ENCODE measurements around the gene KRT40. TPM values are rescaled to one million over a fixed set of nuclear protein-coding genes. Genes with fewer than 3 reads are reported as not detected.

The KRT40 gene
- total and polyA plus RNA-seq, 4 experiments from 2014 or later: not detected

DNA sequence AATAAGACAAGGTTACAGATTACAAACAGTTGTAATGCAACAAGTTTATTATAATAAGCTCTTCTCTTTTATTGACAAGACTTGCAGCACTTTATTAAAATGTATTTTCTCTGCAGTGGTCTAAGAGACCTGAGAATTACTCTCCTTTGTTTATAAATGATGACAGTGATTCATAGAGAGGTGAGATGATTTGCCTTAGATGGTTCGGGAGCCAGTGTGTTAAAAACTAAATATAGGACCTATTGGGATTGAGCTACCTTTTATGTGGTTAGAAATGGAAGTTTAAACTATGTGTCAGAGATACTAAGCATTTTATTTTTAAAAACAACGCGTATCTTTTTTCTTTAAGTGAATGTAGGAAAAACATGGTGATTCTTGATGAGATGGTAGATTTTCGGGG is 12.7 kb upstream of the KRT40 start:
- ChIA-PET POLR2A (ENCODE audit: partially characterized antibody) (no interaction called here), CTCF (ENCODE audit: partially characterized antibody) (interaction anchor here (0.6 to 1.2 kb wide), 2 partner anchors 24 to 33 kb away, joined by 3 to 4 read pairs; no protein-coding TSS in a partner anchor)
- H3K4me1 Mint-ChIP-seq: peaks cover 0 to 1% (median 0%) of the 10 kb centered on the region in 4 donors
- H3K4me3 Mint-ChIP-seq: no peak overlapping the region
- H3K9me3 Mint-ChIP-seq: peaks cover 0 to 2% (median 0%) of the 10 kb centered on the region in 8 donors
- no peaks in the 10 kb centered on the region for H3K36me3 ChIP-seq (ENCODE audit: insufficient read depth, low read length)
- no peak overlapping the region for H3K27ac ChIP-seq (ENCODE audit: low read depth, low read length)
- H3K27me3 ChIP-seq (ENCODE audit: insufficient read depth, low read length): peaks cover 5% of the 10 kb centered on the region
- intact Hi-C loops (cut with micrococcal nuclease): no loop called here
- no peak for DNase-seq
- H3K36me3 Mint-ChIP-seq: no peaks in the 10 kb centered on the region
- no peak overlapping the region for H3K27ac Mint-ChIP-seq
- no peak overlapping the region for H3K4me3 ChIP-seq (ENCODE audit: low read length in 2 of 2)
- H3K4me1 ChIP-seq (ENCODE audit: insufficient read depth, low read length): no peaks in the 10 kb centered on the region
- no peaks in the 10 kb centered on the region for H3K9me3 ChIP-seq (ENCODE audit: control insufficient read depth in 1 of 2, low read length in 2 of 2)
- H3K27me3 Mint-ChIP-seq: peaks cover 46 to 49% of the 10 kb centered on the region in 2 donors

DNA sequence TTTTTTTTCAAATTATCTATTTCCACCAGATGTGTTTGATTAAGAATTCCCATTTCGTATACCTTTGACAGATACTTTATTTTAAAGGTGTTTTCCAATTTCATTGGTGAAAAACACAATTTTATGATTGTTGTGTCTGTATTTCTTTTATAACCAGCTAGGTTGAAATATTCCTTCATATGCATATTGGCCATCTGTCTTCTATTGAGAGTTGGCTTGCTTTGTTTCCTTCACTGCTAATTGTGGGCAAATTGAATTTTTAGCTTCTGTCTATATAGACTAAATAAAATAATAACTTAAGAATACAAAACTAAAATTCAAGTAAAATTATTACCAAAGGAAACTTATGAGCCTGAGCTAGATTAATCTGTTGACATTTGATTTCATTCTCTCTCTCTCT is 11.0 kb upstream of the KRT40 start:
- intact Hi-C loops (cut with micrococcal nuclease): no loop called here
- H3K27me3 ChIP-seq (ENCODE audit: insufficient read depth, low read length): peaks cover 5% of the 10 kb centered on the region
- CTCF ChIA-PET (ENCODE audit: partially characterized antibody): interaction anchor here (1.4 kb wide), 1 partner anchor 554 kb away, joined by 3 read pairs; no protein-coding TSS in a partner anchor

DNA sequence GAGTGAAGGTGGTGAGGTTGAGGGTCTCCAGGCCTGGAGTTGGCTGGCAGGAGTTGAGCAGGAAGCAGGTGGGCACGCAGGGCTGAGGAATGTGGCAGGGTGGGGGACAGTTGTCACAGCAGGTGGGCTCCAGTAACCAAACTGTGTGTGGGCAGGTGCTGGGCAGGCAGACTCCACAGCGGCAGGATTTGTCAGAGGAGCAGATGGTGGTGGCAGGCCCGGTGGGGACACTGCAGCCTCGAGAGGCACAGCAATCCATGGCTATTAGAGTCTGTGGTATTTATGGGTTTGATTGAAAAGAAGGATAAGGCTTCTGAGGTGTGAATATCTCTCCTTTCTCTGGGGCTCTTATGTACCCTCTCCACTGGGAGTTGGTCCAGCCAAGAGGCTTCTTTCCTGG is 9.7 kb upstream of the KRT40 start, which contains the start of gene KRTAP3-3:
Gene KRTAP3-3, minus strand, starts transcription at position 326 of the 400 bp plus-strand sequence. Its CDS starts 67 bp downstream, at position 259.
- no peak for DNase-seq
- Mint-ChIP-seq H3K36me3 (no peaks in the 10 kb centered on the region), H3K4me3 (no peak within 1 kb of the TSS), H3K27me3 (peaks cover 36 to 45% of the 10 kb centered on the region in 2 donors), H3K9me3 (peaks cover 0 to 2% (median 0%) of the 10 kb centered on the region in 8 donors), H3K27ac (peak within 1 kb of the TSS in 1 of 7 donors; percentile 13), H3K4me1 (peaks cover 0 to 1% (median 0%) of the 10 kb centered on the region in 4 donors)
- no peaks in the 10 kb centered on the region for H3K4me1 ChIP-seq (ENCODE audit: insufficient read depth, low read length)
- CTCF ChIA-PET (ENCODE audit: partially characterized antibody): no interaction called here
- no peak within 1 kb of the TSS for H3K27ac ChIP-seq (ENCODE audit: low read depth, low read length)
- intact Hi-C loops (cut with micrococcal nuclease): no loop called here
- POLR2A ChIA-PET (ENCODE audit: partially characterized antibody): no interaction called here
- no peak within 1 kb of the TSS for H3K4me3 ChIP-seq (ENCODE audit: low read length in 2 of 2)
- H3K27me3 ChIP-seq (ENCODE audit: insufficient read depth, low read length): peaks cover 5% of the 10 kb centered on the region
- H3K9me3 ChIP-seq (ENCODE audit: control insufficient read depth in 1 of 2, low read length in 2 of 2): no peaks in the 10 kb centered on the region
- no peaks in the 10 kb centered on the region for H3K36me3 ChIP-seq (ENCODE audit: insufficient read depth, low read length)

More for the DNA sequence above, 11.0 kb upstream of the KRT40 start:
- peak overlapping the region in 1 of 8 donors; percentile 33 for H3K4me3 Mint-ChIP-seq
- no peak overlapping the region for H3K27ac Mint-ChIP-seq
- DNase-seq: no peak
- H3K9me3 Mint-ChIP-seq: peaks cover 0 to 2% (median 0%) of the 10 kb centered on the region in 8 donors
- H3K27me3 Mint-ChIP-seq: peaks cover 43 to 53% of the 10 kb centered on the region in 2 donors
- Histone ChIP-seq H3K4me1 (ENCODE audit: insufficient read depth, low read length) (no peaks in the 10 kb centered on the region), H3K36me3 (ENCODE audit: insufficient read depth, low read length) (no peaks in the 10 kb centered on the region), H3K27ac (ENCODE audit: low read depth, low read length) (no peak overlapping the region), H3K9me3 (ENCODE audit: control insufficient read depth in 1 of 2, low read length in 2 of 2) (no peaks in the 10 kb centered on the region), H3K4me3 (ENCODE audit: low read length in 2 of 2) (no peak overlapping the region)
- H3K36me3 Mint-ChIP-seq: no peaks in the 10 kb centered on the region
- POLR2A ChIA-PET (ENCODE audit: partially characterized antibody): interaction anchor here (0.7 kb wide), 1 partner anchor 11 kb away, joined by 3 read pairs; no protein-coding TSS in a partner anchor
- H3K4me1 Mint-ChIP-seq: peaks cover 0 to 1% (median 0%) of the 10 kb centered on the region in 4 donors

GRCh38 chr17:40993084-40993483 is 9.0 kb upstream of the KRT40 start:
- Histone ChIP-seq H3K27me3 (ENCODE audit: insufficient read depth, low read length) (peaks cover 5% of the 10 kb centered on the region), H3K27ac (ENCODE audit: low read depth, low read length) (no peak overlapping the region), H3K4me1 (ENCODE audit: insufficient read depth, low read length) (no peaks in the 10 kb centered on the region), H3K4me3 (ENCODE audit: low read length in 2 of 2) (no peak overlapping the region), H3K9me3 (ENCODE audit: control insufficient read depth in 1 of 2, low read length in 2 of 2) (no peaks in the 10 kb centered on the region), H3K36me3 (ENCODE audit: insufficient read depth, low read length) (no peaks in the 10 kb centered on the region)
- peaks cover 0 to 1% (median 0%) of the 10 kb centered on the region in 4 donors for H3K4me1 Mint-ChIP-seq
- H3K36me3 Mint-ChIP-seq: no peaks in the 10 kb centered on the region
- intact Hi-C loops (cut with micrococcal nuclease): no loop called here
- DNase-seq: no peak
- H3K27ac Mint-ChIP-seq: no peak overlapping the region
- peaks cover 36 to 45% of the 10 kb centered on the region in 2 donors for H3K27me3 Mint-ChIP-seq
- H3K9me3 Mint-ChIP-seq: peaks cover 0 to 2% (median 0%) of the 10 kb centered on the region in 8 donors
- ChIA-PET CTCF (ENCODE audit: partially characterized antibody) (no interaction called here), POLR2A (ENCODE audit: partially characterized antibody) (no interaction called here)
- H3K4me3 Mint-ChIP-seq: no peak overlapping the region

GRCh38 chr17:40992666-40993065 is 8.5 kb upstream of the KRT40 start:
- Histone ChIP-seq H3K9me3 (ENCODE audit: control insufficient read depth in 1 of 2, low read length in 2 of 2) (no peaks in the 10 kb centered on the region), H3K27me3 (ENCODE audit: insufficient read depth, low read length) (peaks cover 5% of the 10 kb centered on the region), H3K4me3 (ENCODE audit: low read length in 2 of 2) (no peak overlapping the region), H3K4me1 (ENCODE audit: insufficient read depth, low read length) (no peaks in the 10 kb centered on the region), H3K36me3 (ENCODE audit: insufficient read depth, low read length) (no peaks in the 10 kb centered on the region), H3K27ac (ENCODE audit: low read depth, low read length) (no peak overlapping the region)
- H3K36me3 Mint-ChIP-seq: no peaks in the 10 kb centered on the region
- H3K27me3 Mint-ChIP-seq: peaks cover 35 to 43% of the 10 kb centered on the region in 2 donors
- ChIA-PET CTCF (ENCODE audit: partially characterized antibody) (no interaction called here), POLR2A (ENCODE audit: partially characterized antibody) (no interaction called here)
- intact Hi-C loops (cut with micrococcal nuclease): no loop called here
- DNase-seq: no peak
- H3K9me3 Mint-ChIP-seq: peaks cover 0 to 2% (median 0%) of the 10 kb centered on the region in 8 donors
- no peak overlapping the region for H3K4me3 Mint-ChIP-seq
- no peak overlapping the region for H3K27ac Mint-ChIP-seq
- peaks cover 0 to 1% (median 0%) of the 10 kb centered on the region in 4 donors for H3K4me1 Mint-ChIP-seq

DNA sequence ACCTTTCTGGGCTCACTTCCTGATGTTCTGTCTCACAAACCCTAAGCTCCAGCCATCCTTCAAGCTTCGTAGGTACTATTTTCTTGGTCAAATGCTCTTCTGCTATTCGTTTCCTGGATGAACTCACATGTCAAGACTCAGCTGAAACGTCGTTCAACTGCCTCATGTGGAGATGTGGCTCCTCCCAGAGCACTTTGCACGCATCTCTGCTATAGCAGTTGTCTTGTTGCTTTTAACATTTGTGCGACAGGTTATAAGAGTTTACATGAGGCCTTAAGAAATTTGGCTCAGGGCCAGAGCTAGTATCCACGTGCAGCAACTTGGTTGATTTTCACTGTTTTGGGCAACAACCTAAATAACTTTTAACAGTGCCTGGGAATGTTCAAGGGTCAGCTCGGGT is 2.8 kb upstream of the KRT40 start:
- Histone ChIP-seq H3K9me3 (ENCODE audit: control insufficient read depth in 1 of 2, low read length in 2 of 2) (no peaks in the 10 kb centered on the region), H3K4me3 (ENCODE audit: low read length in 2 of 2) (no peak overlapping the region), H3K36me3 (ENCODE audit: insufficient read depth, low read length) (no peaks in the 10 kb centered on the region), H3K4me1 (ENCODE audit: insufficient read depth, low read length) (no peaks in the 10 kb centered on the region), H3K27ac (ENCODE audit: low read depth, low read length) (no peak overlapping the region), H3K27me3 (ENCODE audit: insufficient read depth, low read length) (no peaks in the 10 kb centered on the region)
- DNase-seq: no peak
- peaks cover 14 to 20% of the 10 kb centered on the region in 2 donors for H3K27me3 Mint-ChIP-seq
- H3K9me3 Mint-ChIP-seq: no peaks in the 10 kb centered on the region
- intact Hi-C loops (cut with micrococcal nuclease): no loop called here
- POLR2A ChIA-PET (ENCODE audit: partially characterized antibody): no interaction called here
- no peak overlapping the region for H3K27ac Mint-ChIP-seq
- H3K4me1 Mint-ChIP-seq: no peaks in the 10 kb centered on the region
- CTCF ChIA-PET (ENCODE audit: partially characterized antibody): no interaction called here
- no peak overlapping the region for H3K4me3 Mint-ChIP-seq
- no peaks in the 10 kb centered on the region for H3K36me3 Mint-ChIP-seq

GRCh38 chr17:40981115-40981514 is 3.0 kb downstream of the KRT40 start:
- Histone ChIP-seq H3K4me1 (ENCODE audit: insufficient read depth, low read length) (no peaks in the 10 kb centered on the region), H3K9me3 (ENCODE audit: control insufficient read depth in 1 of 2, low read length in 2 of 2) (no peaks in the 10 kb centered on the region), H3K27ac (ENCODE audit: low read depth, low read length) (no peak overlapping the region), H3K4me3 (ENCODE audit: low read length in 2 of 2) (no peak overlapping the region), H3K27me3 (ENCODE audit: insufficient read depth, low read length) (peaks cover 6% of the 10 kb centered on the region), H3K36me3 (ENCODE audit: insufficient read depth, low read length) (no peaks in the 10 kb centered on the region)
- no peak overlapping the region for H3K27ac Mint-ChIP-seq
- ChIA-PET CTCF (ENCODE audit: partially characterized antibody) (no interaction called here), POLR2A (ENCODE audit: partially characterized antibody) (interaction anchor here (0.5 kb wide), 1 partner anchor 1838 kb away, joined by 3 read pairs; no protein-coding TSS in a partner anchor)
- no peaks in the 10 kb centered on the region for H3K9me3 Mint-ChIP-seq
- H3K27me3 Mint-ChIP-seq: peaks cover 12 to 20% of the 10 kb centered on the region in 2 donors
- no peaks in the 10 kb centered on the region for H3K4me1 Mint-ChIP-seq
- intact Hi-C loops (cut with micrococcal nuclease): no loop called here
- H3K36me3 Mint-ChIP-seq: no peaks in the 10 kb centered on the region
- H3K4me3 Mint-ChIP-seq: no peak overlapping the region
- no peak for DNase-seq
